GM12878 (cell line): ENCODE measurements around the gene TCIRG1. TPM values are rescaled to one million over a fixed set of nuclear protein-coding genes. Genes with fewer than 3 reads are reported as not detected.

ENCODE experiments used
- ATAC-seq: fragments of 200-7000 bp; cut with Tn5 transposase; 3 replicates; pipeline ENCODE4 v1.9.1; 2020; ENCODE audit warnings: mild to moderate bottlenecking, moderate library complexity
- BruUV-seq: library from RNA; stranded (reverse); fragments of 400-500 nt; replicated peaks from 2 replicates; lab custom pipeline; 2021; lab: Mats Ljungman, UMichigan
- CTCF ChIA-PET: fragments of 300-600 bp; sonication (Branson Sonifier 250); formaldehyde crosslinking; extraction: SDS; loops from one replicate; lab custom pipeline; 2021; ENCODE audit warnings: inconsistent platforms; lab: Yijun Ruan, JAX
- POLR2A ChIA-PET: fragments of 350-600 bp; formaldehyde crosslinking; extraction: SDS; loops from one replicate; lab custom pipeline; 2021; ENCODE audit warnings: inconsistent platforms; lab: Charles Lee
- RAD21 ChIA-PET: fragments of 300-600 bp; sonication (Branson Sonifier 250); formaldehyde crosslinking; loops from one replicate; lab custom pipeline; 2023; ENCODE audit warnings: antibody characterized with exemption; ENCODE audit not compliant: unreplicated experiment; lab: Charles Lee
- SMC1A ChIA-PET: fragments of 300-600 bp; sonication (Branson Sonifier 250); formaldehyde crosslinking; loops from one replicate; lab custom pipeline; 2023; ENCODE audit not compliant: unreplicated experiment, uncharacterized antibody; lab: Charles Lee
- DNase-seq: peaks from one replicate; pipeline ENCODE4 v3.0.0-alpha.2; 2011; ENCODE audit warnings: low read depth, low spot score
- FAIRE-seq: peaks from 3 replicates; lab custom pipeline; 2011; peaks lifted over from hg19 to GRCh38; lab: Jason Lieb, UNC
- H2AFZ ChIP-seq: 2 replicates; pipeline ENCODE4 v1.6.0; 2011; ENCODE audit warnings: low read depth, low read length, control low read depth; ENCODE audit not compliant: control insufficient read depth
- H3K27ac ChIP-seq: 2 replicates; pipeline ENCODE4 v1.5.1; 2011; ENCODE audit warnings: control low read depth; ENCODE audit not compliant: control insufficient read depth, insufficient read depth
- H3K27me3 ChIP-seq, 2 experiments: replicated peaks in 1 of 2; 2 replicates each; pipeline versions ENCODE4 v1.6.0 to v1.6.1; 2011; ENCODE audit warnings: low read length in 1 of 2; ENCODE audit not compliant: control insufficient read depth in 2 of 2, insufficient read depth in 2 of 2
- H3K36me3 ChIP-seq, 2 experiments: 2 replicates each; pipeline ENCODE4 v1.5.1; 2011; ENCODE audit warnings: low read length in 1 of 2; ENCODE audit not compliant: control insufficient read depth in 2 of 2, insufficient read depth in 2 of 2
- H3K4me1 ChIP-seq: 2 replicates; pipeline ENCODE4 v1.6.1; 2011; ENCODE audit warnings: mild to moderate bottlenecking, low read length, moderate library complexity, mixed read lengths; ENCODE audit not compliant: control insufficient read depth, insufficient read depth
- H3K4me2 ChIP-seq: 2 replicates; pipeline ENCODE4 v1.6.0; 2011; ENCODE audit warnings: control low read depth; ENCODE audit not compliant: control insufficient read depth, insufficient read depth
- H3K4me3 ChIP-seq: fragments of 200-600 bp; sonication (generic); 2 replicates; pipeline ENCODE4 v1.5.1; 2016
- H3K79me2 ChIP-seq: 2 replicates; pipeline ENCODE4 v1.6.0; 2011; ENCODE audit warnings: low read length; ENCODE audit not compliant: control insufficient read depth, insufficient read depth
- H3K9ac ChIP-seq: 2 replicates; pipeline ENCODE4 v1.8.0; 2011; ENCODE audit warnings: low read length, control low read depth, mixed read lengths; ENCODE audit not compliant: control insufficient read depth, insufficient read depth
- H3K9me3 ChIP-seq: replicated peaks from 3 replicates; pipeline ENCODE4 v1.5.1; 2011; ENCODE audit warnings: mild to moderate bottlenecking, low read length; ENCODE audit not compliant: control insufficient read depth, insufficient read depth
- H4K20me1 ChIP-seq: 2 replicates; pipeline ENCODE4 v1.6.0; 2011; ENCODE audit not compliant: control insufficient read depth, insufficient read depth
- BRCA1 ChIP-seq: IDR thresholded peaks from 2 replicates; pipeline ENCODE4 v1.6.1; 2011; ENCODE audit warnings: low read depth, low read length, improper control_type of control experiment
- LARP7 ChIP-seq: fragments of 450-650 bp; IDR thresholded peaks from 2 replicates; pipeline ENCODE4 v1.6.1; 2017; ENCODE audit warnings: mild to moderate bottlenecking
- NFYA ChIP-seq: IDR thresholded peaks from 2 replicates; pipeline ENCODE4 v1.6.1; 2011; ENCODE audit warnings: low read depth, mild to moderate bottlenecking, low read length, improper control_type of control experiment, borderline replicate concordance
- WGBS: methylation state at CpG from one replicate; pipeline ENCODE4 v1.1.6; 2016; ENCODE audit warnings: low lambda C conversion rate; ENCODE audit not compliant: insufficient replicate concordance, insufficient coverage; ENCODE audit errors: missing lambda C conversion rate; 5-methylcytosine and 5-hydroxymethylcytosine counted together
- in situ Hi-C: fragments of 300-500 bp; cut with MboI; formaldehyde crosslinking; loops from 9 replicates; pipeline ENCODE4 v1.14.3; 2018; ENCODE audit warnings: mixed read lengths
- intact Hi-C: fragments of 100-400 bp; cut with micrococcal nuclease; formaldehyde crosslinking; loops from one replicate; pipeline ENCODE4 v1.14.2; 2022; ENCODE audit not compliant: unreplicated experiment
- polyA plus RNA-seq, 11 experiments: library from polyadenylated mRNA; depleted of rRNA in 4 of 11; unstranded in 6 of 11; stranded (reverse) in 5 of 11; fragments of >200 nt; fragmentation: Nextera tagmentation in 4 of 11; fragmentation: Illumina TruSeq in 1 of 11; extraction: Ambion mirVana in 4 of 11; extraction: Trizol in 1 of 11; gene quantifications; 1 replicate in 1 of 11; 2 replicates in 10 of 11; pipeline versions ENCODE4 v1.2.1 to v1.2.3, GENCODE V29; 2011 to 2016; ENCODE audit warnings: inconsistent platforms in 2 of 11, missing spikeins in 2 of 11, low read depth in 1 of 11
- total RNA-seq, 4 experiments: library from RNA; depleted of rRNA in 3 of 4; stranded (reverse); fragments of >200 nt in 3 of 4; fragmentation: Illumina TruSeq in 1 of 4; extraction: Trizol in 1 of 4; gene quantifications; 2 replicates each; pipeline versions ENCODE4 v1.2.1 to v1.2.3, GENCODE V29; 2013 to 2021
- TF ChIP-seq, protein P1 (sequence below), 3 experiments: IDR thresholded peaks in 2 of 3; conservative IDR thresholded peaks in 1 of 3; 2 replicates each; pipeline ENCODE4 v1.5.1; 2011; ENCODE audit warnings: low read depth in 3 of 3, low read length in 3 of 3, mild to moderate bottlenecking in 3 of 3, control low read depth in 2 of 3, moderate library complexity in 2 of 3, inconsistent platforms in 1 of 3, mixed read lengths in 1 of 3; ENCODE audit not compliant: control insufficient read depth in 2 of 3, insufficient read depth in 1 of 3; ENCODE audit errors: extremely low read depth in 1 of 3

Gene TCIRG1
- total and polyA plus RNA-seq, 10 of the 15 experiments (the other 5 are each of a cell fraction or from before 2014, with no cell fraction given), result 0.76 to 218 (median 87.4) TPM

- WGBS, result 18% methylated on average over 25 of the region's 27 CpGs
- Histone ChIP-seq H3K9me3 (no peaks in the 10 kb centered on the region), H2AFZ (no peak overlapping the region), H3K4me1 (peaks cover 3% of the 10 kb centered on the region; the same call in 1 of the 2 replicates), H4K20me1 (no peaks in the 10 kb centered on the region), H3K27me3 (no peaks in the 10 kb centered on the region; a peak in 1 of 4 replicates), H3K9ac (no peak overlapping the region), H3K4me3 (no peak overlapping the region), H3K36me3 (no peaks in the 10 kb centered on the region)
- in situ Hi-C loops, result no loop called here
- ChIA-PET RAD21 (interaction anchor here (0.8 kb wide), 1 partner anchor 12 kb away, joined by 3 read pairs; no protein-coding TSS in a partner anchor), SMC1A (no interaction called here), CTCF (interaction anchor here (1.1 kb wide), 1 partner anchor 13 kb away, joined by 4 read pairs; no protein-coding TSS in a partner anchor)
- intact Hi-C loops, result loop anchor here (10.0 kb wide), 1 partner anchor 434 kb away; no protein-coding TSS in a partner anchor
- ATAC-seq (peak; percentile 38; the same call in 2 of the 3 replicates), DNase-seq (no peak)
- no peak for TF ChIP-seq BRCA1
- TF ChIP-seq NFYA, result no peak
- TF ChIP-seq, protein P1, sequence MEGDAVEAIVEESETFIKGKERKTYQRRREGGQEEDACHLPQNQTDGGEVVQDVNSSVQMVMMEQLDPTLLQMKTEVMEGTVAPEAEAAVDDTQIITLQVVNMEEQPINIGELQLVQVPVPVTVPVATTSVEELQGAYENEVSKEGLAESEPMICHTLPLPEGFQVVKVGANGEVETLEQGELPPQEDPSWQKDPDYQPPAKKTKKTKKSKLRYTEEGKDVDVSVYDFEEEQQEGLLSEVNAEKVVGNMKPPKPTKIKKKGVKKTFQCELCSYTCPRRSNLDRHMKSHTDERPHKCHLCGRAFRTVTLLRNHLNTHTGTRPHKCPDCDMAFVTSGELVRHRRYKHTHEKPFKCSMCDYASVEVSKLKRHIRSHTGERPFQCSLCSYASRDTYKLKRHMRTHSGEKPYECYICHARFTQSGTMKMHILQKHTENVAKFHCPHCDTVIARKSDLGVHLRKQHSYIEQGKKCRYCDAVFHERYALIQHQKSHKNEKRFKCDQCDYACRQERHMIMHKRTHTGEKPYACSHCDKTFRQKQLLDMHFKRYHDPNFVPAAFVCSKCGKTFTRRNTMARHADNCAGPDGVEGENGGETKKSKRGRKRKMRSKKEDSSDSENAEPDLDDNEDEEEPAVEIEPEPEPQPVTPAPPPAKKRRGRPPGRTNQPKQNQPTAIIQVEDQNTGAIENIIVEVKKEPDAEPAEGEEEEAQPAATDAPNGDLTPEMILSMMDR (IDR thresholded peaks at IDR 0.05 in 2 of 3, conservative IDR thresholded peaks at IDR 0.05 in 1 of 3; ENCODE audit: control insufficient read depth in 2 of 3, extremely low read depth in 1 of 3, insufficient read depth in 1 of 3, low read depth in 3 of 3, low read length in 3 of 3), result peak; percentile 11 to 41 (median 26); a peak in 3 of 6 replicates
- no peak for TF ChIP-seq LARP7
- TF ChIP-seq, all 136 proteins: peak for 1
- H3K79me2 ChIP-seq, result no peaks in the 10 kb centered on the region
- no peak for FAIRE-seq
- no peak overlapping the region for H3K4me2 ChIP-seq
- no peak overlapping the region for H3K27ac ChIP-seq
- POLR2A ChIA-PET, result no interaction called here
- BruUV-seq, result no TSS peak
These were observed 17.5 kb upstream of the TCIRG1 start for GRCh38 chr11:68021167-68021787.
